Astrocyte (in vitro differentiated cells and primary cell): ENCODE measurements around the gene SLC25A13.

Experiments
- EZH2 ChIP-seq: IDR thresholded peaks from 2 replicates; pipeline ENCODE4 v1.6.1; 2012; ENCODE audit warnings: mild to moderate bottlenecking, low read length, inconsistent platforms; ENCODE audit not compliant: insufficient read depth
- TF ChIP-seq, protein P1 (sequence below): IDR thresholded peaks from 2 replicates; pipeline ENCODE4 v1.5.1; 2011; ENCODE audit warnings: low read depth, mild to moderate bottlenecking, inconsistent platforms, low read length, moderate library complexity; ENCODE audit not compliant: insufficient read depth

DNA sequence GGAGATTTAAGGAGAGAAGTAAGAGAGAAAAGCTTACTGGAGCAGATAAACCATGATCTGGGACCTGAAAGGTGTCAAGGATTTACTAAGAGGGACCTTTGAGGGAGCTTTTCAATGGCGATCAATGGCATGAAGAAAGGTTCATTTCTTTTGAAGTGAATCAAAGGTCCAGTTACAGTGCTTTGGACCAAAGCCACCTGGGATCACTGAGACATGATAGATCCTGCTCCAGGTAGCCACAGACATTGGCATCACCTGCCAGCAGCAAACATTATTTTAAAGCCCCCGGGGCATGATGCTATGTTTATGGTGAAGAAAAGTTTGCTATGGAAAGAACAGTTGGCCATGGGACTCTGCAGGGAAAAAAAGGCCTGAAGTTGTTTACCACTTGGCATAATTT lies 109.4 kb downstream of the SLC25A13 start:
- TF ChIP-seq, protein P1, sequence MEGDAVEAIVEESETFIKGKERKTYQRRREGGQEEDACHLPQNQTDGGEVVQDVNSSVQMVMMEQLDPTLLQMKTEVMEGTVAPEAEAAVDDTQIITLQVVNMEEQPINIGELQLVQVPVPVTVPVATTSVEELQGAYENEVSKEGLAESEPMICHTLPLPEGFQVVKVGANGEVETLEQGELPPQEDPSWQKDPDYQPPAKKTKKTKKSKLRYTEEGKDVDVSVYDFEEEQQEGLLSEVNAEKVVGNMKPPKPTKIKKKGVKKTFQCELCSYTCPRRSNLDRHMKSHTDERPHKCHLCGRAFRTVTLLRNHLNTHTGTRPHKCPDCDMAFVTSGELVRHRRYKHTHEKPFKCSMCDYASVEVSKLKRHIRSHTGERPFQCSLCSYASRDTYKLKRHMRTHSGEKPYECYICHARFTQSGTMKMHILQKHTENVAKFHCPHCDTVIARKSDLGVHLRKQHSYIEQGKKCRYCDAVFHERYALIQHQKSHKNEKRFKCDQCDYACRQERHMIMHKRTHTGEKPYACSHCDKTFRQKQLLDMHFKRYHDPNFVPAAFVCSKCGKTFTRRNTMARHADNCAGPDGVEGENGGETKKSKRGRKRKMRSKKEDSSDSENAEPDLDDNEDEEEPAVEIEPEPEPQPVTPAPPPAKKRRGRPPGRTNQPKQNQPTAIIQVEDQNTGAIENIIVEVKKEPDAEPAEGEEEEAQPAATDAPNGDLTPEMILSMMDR: no peak
- TF ChIP-seq EZH2: no peak
